ENCODE results near the gene PHACTR2.
"Not testable (repeated sequence)": the region's sequence is repeated elsewhere in the genome, so short reads cannot be mapped to it uniquely, and the experiment has no call there.

PHACTR2 gene

DNA sequence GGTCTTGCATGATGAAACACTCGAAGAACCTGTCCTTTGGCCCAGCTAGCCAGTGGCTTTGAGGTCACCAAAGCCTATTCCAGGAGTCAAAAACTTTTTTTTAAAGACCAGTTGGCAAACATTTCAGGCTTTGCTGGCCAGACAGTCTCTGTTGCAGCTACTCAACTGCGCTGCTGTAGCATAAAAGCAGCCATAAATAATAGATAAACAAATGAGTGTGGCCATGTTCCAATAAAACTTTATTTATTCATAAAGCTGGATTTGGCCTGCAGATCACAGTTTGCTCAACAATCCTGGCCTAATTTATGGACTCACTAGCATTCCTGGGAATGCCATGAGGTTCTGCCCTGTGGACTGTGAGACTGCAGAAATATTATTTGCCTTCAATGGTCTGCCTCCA is 96.6 kb downstream of the PHACTR2 start:
- Histone ChIP-seq H3K36me3 (ENCODE audit: insufficient read depth, low read length) (peaks cover 32% of the 10 kb centered on the region), H3K4me1 (ENCODE audit: insufficient read depth, low read length) (no peaks in the 10 kb centered on the region), H3K9me3 (ENCODE audit: low read length) (no peaks in the 10 kb centered on the region), H2AFZ (ENCODE audit: low read depth, low read length) (no peak overlapping the region), H3K4me3 (ENCODE audit: low read length) (no peak overlapping the region), H3K27me3 (ENCODE audit: insufficient read depth, low read length) (no peaks in the 10 kb centered on the region)

DNA sequence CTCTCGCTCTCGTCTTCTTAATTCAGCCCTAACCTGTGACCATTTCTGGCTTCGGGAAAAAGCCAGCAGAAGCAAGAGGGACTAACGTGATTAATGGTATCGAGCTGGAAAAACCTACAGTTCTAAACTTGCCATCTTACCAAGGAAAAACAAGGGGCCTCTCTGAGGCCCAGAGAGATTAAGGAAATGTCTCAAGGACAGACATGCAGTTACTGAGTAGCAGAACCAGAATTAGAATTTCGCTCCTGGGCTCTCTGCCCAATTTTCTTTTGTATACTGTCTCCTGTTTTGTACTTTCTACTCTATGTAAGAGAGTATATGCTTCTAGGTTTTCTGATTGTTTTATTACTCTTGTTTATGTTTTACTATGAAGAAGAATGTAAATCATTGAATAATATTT is 97.6 kb downstream of the PHACTR2 start:
- H3K9me3 ChIP-seq (ENCODE audit: low read length), result no peaks in the 10 kb centered on the region
- no peaks in the 10 kb centered on the region for H3K4me1 ChIP-seq (ENCODE audit: insufficient read depth, low read length)
- H3K27me3 ChIP-seq (ENCODE audit: insufficient read depth, low read length), result no peaks in the 10 kb centered on the region
- H2AFZ ChIP-seq (ENCODE audit: low read depth, low read length), result no peak overlapping the region
- peaks cover 34% of the 10 kb centered on the region for H3K36me3 ChIP-seq (ENCODE audit: insufficient read depth, low read length)
- H3K4me3 ChIP-seq (ENCODE audit: low read length), result no peak overlapping the region

DNA sequence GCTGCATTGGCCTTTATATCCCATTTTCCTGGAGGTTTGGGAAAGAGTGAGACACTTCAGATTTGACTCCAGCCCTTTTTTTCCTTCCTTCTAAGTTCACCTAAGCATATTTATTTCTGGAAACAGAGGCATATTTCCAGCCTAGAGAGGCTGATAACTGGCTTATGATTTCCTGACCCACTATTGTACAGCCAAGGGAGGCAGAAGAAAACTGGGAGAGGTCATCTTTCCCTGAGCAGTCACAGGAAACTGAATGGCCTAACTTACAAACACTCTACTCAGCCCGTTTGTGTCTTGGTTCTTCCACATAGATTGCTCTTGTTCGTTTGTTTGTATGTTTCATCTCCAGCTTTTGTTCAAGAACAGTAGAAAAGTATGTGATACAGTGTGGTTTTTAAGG is 101.2 kb downstream of the PHACTR2 start:
- no peaks in the 10 kb centered on the region for H3K9me3 ChIP-seq (ENCODE audit: low read length)
- no peaks in the 10 kb centered on the region for H3K4me1 ChIP-seq (ENCODE audit: insufficient read depth, low read length)
- H3K27me3 ChIP-seq (ENCODE audit: insufficient read depth, low read length), result no peaks in the 10 kb centered on the region
- H2AFZ ChIP-seq (ENCODE audit: low read depth, low read length), result no peak overlapping the region
- no peak overlapping the region for H3K4me3 ChIP-seq (ENCODE audit: low read length)
- peaks cover 34% of the 10 kb centered on the region for H3K36me3 ChIP-seq (ENCODE audit: insufficient read depth, low read length)

DNA sequence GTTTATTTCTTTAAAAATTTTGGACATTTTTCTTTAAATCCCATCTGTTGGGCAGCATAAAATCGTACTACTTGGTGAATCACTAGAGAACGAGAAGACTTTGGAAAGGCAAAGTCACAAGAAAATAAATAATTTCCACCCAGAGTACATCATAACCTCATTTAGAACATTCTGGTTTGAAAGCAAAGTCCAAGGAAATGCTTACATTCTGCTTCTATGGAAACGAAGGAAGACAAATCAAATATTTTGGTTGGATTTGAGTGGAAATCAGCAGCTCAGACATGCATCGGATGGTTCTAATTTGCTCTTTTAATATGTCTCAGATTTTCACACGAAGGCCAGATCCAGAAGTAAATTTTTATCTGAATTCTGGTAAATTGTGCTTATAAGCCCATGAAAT is 104.7 kb downstream of the PHACTR2 start:
- Histone ChIP-seq H3K27me3 (ENCODE audit: insufficient read depth, low read length) (no peaks in the 10 kb centered on the region), H3K4me3 (ENCODE audit: low read length) (no peak overlapping the region), H2AFZ (ENCODE audit: low read depth, low read length) (no peak overlapping the region), H3K4me1 (ENCODE audit: insufficient read depth, low read length) (no peaks in the 10 kb centered on the region), H3K9me3 (ENCODE audit: low read length) (peaks cover 5% of the 10 kb centered on the region), H3K36me3 (ENCODE audit: insufficient read depth, low read length) (peaks cover 17% of the 10 kb centered on the region)

DNA sequence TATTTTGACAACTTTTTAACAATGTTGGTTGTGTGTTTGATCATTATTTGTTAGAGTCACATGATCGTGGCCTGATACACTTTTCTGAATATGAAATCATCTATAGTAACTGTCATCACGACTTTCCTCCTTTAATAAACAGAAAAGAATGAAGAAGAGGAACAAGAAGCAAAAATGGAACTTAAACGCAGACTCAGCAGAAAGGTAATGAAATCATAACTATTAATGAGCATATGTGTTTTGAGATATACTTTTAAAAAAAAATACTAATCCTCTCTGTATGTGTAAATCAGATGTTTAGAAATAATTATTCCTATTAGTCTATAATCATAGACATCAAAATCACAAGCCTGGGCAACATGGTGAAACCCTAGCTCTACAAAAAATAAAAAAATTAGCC is 105.3 kb downstream of the PHACTR2 start:
- peaks cover 5% of the 10 kb centered on the region for H3K9me3 ChIP-seq (ENCODE audit: low read length)
- H3K36me3 ChIP-seq (ENCODE audit: insufficient read depth, low read length), result peaks cover 17% of the 10 kb centered on the region
- no peaks in the 10 kb centered on the region for H3K4me1 ChIP-seq (ENCODE audit: insufficient read depth, low read length)
- H3K4me3 ChIP-seq (ENCODE audit: low read length), result no peak overlapping the region
- no peaks in the 10 kb centered on the region for H3K27me3 ChIP-seq (ENCODE audit: insufficient read depth, low read length)
- no peak overlapping the region for H2AFZ ChIP-seq (ENCODE audit: low read depth, low read length)

DNA sequence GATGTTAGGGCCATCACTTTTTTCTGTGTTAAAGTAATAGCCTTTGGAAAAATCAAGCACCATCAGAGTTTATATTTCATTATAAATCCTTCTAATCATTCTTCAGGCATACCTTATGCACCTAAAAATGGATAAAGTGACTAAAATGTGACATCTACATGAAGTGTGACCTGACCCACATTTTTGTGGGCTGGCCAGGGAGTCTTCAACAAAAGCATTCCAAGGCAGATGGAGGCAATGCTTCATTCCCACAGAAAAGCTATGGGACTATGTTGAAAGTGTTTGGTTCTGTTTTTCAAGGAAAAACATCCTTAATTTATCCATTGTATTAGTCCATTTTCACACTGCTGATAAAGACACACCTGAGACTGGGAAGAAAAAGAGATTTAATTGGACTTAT is 106.6 kb downstream of the PHACTR2 start:
- Histone ChIP-seq H3K27me3 (ENCODE audit: insufficient read depth, low read length) (no peaks in the 10 kb centered on the region), H3K36me3 (ENCODE audit: insufficient read depth, low read length) (peaks cover 17% of the 10 kb centered on the region), H3K4me3 (ENCODE audit: low read length) (no peak overlapping the region), H3K4me1 (ENCODE audit: insufficient read depth, low read length) (no peaks in the 10 kb centered on the region), H2AFZ (ENCODE audit: low read depth, low read length) (no peak overlapping the region), H3K9me3 (ENCODE audit: low read length) (peaks cover 5% of the 10 kb centered on the region)

DNA sequence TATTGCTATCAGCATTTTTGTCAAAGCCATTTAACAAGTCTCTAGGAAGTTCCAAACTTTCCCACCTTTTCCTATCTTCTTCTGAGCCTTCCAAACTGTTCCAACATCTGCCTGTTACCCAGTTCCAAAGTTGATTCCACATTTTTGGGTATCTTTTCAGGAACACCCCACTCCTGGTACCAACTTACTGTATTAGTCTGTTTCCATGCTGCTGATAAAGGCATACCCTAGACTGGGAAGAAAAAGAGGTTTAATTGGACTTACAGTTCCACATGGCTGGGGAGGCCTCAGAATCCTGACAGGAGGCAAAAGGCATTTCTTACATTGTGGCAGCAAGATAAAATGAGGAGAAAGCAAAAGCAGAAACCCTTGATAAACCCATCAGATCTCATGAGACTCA is 108.6 kb downstream of the PHACTR2 start:
- H2AFZ ChIP-seq (ENCODE audit: low read depth, low read length); H3K27me3 ChIP-seq (ENCODE audit: insufficient read depth, low read length); H3K4me3 ChIP-seq (ENCODE audit: low read length); H3K4me1 ChIP-seq (ENCODE audit: insufficient read depth, low read length); H3K9me3 ChIP-seq (ENCODE audit: low read length): not testable (repeated sequence)
- H3K36me3 ChIP-seq (ENCODE audit: insufficient read depth, low read length), result peaks cover 17% of the 10 kb centered on the region

DNA sequence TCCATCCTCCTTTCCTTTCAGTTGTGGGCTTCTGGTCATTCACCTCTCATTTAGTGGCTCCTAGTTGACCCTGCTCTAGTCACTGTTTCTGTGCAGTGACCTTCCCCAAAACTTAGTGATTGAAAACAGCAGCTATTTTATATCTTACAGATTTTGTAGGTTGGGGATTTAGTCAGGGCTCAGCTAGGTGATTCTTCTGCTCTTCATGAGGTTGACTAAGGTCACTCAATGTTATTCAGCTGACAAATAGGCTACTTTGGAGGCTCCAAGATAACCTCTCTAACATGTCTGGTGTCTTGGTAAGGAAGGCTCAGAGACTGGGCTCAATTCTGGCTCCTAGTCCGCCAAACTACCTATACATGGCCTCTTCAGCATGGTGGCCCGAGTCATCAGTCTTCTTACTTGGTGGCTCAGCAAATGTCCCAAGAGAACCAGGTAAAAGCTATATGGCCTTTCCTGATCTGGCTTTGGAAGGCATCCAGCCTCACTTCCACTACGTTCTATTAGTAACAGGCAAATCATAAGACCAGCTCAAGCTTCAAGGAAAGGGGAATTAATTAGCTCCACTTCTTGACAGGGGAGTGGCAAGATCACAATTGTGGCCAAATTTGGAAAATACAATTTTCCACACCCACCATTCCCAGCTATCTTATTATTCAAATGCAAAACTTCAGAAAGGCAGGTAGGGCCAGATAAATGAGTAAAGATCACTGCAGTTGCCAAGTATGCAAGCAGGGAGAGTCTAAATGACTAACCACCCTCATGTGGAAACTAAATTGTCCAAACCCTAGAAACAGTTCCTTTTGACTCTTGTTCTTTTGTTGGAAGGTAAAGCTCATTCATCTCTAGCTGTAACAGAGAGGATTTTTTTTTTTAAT is 114.9 kb downstream of the PHACTR2 start:
- H3K36me3 ChIP-seq (ENCODE audit: insufficient read depth, low read length), result peaks cover 14% of the 10 kb centered on the region
- H2AFZ ChIP-seq (ENCODE audit: low read depth, low read length), result no peak overlapping the region
- no peaks in the 10 kb centered on the region for H3K9me3 ChIP-seq (ENCODE audit: low read length)
- H3K4me1 ChIP-seq (ENCODE audit: insufficient read depth, low read length), result no peaks in the 10 kb centered on the region
- no peaks in the 10 kb centered on the region for H3K27me3 ChIP-seq (ENCODE audit: insufficient read depth, low read length)
- no peak overlapping the region for H3K4me3 ChIP-seq (ENCODE audit: low read length)

DNA sequence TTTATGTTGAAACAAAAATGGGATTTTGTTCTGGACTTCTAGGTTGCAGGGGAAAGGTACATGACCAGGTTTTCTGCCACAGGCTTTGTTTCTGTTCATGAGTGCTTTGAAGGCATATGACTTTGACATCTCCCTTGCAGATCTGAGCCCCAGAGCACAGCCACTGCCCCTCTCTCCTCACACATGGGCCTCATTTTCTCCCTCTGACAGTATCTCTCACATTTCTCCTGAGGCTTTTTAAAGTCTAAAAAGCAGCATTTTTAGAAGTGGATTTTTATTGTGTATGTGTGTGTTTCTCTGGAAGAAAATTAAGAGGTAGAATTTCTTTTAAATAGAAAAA is 115.5 kb downstream of the PHACTR2 start:
- Histone ChIP-seq H3K36me3 (ENCODE audit: insufficient read depth, low read length) (peaks cover 14% of the 10 kb centered on the region), H3K4me3 (ENCODE audit: low read length) (no peak overlapping the region), H2AFZ (ENCODE audit: low read depth, low read length) (no peak overlapping the region), H3K4me1 (ENCODE audit: insufficient read depth, low read length) (no peaks in the 10 kb centered on the region), H3K9me3 (ENCODE audit: low read length) (no peaks in the 10 kb centered on the region), H3K27me3 (ENCODE audit: insufficient read depth, low read length) (no peaks in the 10 kb centered on the region)

DNA sequence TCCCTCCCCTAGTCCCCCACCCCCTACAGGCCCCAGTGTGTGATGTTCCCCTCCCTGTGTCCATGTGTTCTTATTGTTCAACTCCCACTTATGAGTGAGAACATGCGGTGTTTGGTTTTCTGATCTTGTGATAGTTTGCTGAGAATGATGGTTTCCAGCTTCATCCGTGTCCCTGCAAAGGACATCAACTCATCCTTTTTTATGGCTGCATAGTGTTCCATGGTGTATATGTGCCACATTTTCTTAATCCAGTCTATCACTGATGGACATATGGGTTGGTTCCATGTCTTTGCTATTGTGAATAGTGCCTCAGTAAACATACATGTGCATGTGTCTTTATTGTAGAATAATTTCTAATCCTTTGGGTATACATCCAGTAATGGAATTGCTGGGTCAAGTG is 118.8 kb downstream of the PHACTR2 start:
- not testable (repeated sequence) for H3K4me1 ChIP-seq (ENCODE audit: insufficient read depth, low read length); H3K36me3 ChIP-seq (ENCODE audit: insufficient read depth, low read length); H2AFZ ChIP-seq (ENCODE audit: low read depth, low read length); H3K4me3 ChIP-seq (ENCODE audit: low read length); H3K27me3 ChIP-seq (ENCODE audit: insufficient read depth, low read length); H3K9me3 ChIP-seq (ENCODE audit: low read length)

DNA sequence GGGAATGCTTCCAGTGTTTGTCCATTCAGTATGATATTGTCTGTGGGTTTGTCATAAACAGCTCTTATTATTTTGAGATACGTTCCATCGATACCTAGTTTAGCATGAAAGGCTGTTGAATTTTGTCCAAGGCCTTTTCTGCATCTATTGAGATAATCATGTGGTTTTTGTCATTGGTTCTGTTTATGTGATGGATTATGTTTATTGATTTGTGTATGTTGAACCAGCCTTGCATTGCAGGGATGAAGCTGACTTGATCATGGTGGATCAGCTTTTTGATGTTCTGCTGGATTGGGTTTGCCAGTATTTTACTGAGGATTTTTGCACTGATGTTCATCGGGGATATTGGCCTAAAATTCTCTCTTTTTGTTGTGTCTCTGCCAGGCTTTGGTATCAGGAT is 120.7 kb downstream of the PHACTR2 start:
- not testable (repeated sequence) for H3K9me3 ChIP-seq (ENCODE audit: low read length); H3K36me3 ChIP-seq (ENCODE audit: insufficient read depth, low read length); H3K4me1 ChIP-seq (ENCODE audit: insufficient read depth, low read length); H3K4me3 ChIP-seq (ENCODE audit: low read length); H2AFZ ChIP-seq (ENCODE audit: low read depth, low read length); H3K27me3 ChIP-seq (ENCODE audit: insufficient read depth, low read length)

DNA sequence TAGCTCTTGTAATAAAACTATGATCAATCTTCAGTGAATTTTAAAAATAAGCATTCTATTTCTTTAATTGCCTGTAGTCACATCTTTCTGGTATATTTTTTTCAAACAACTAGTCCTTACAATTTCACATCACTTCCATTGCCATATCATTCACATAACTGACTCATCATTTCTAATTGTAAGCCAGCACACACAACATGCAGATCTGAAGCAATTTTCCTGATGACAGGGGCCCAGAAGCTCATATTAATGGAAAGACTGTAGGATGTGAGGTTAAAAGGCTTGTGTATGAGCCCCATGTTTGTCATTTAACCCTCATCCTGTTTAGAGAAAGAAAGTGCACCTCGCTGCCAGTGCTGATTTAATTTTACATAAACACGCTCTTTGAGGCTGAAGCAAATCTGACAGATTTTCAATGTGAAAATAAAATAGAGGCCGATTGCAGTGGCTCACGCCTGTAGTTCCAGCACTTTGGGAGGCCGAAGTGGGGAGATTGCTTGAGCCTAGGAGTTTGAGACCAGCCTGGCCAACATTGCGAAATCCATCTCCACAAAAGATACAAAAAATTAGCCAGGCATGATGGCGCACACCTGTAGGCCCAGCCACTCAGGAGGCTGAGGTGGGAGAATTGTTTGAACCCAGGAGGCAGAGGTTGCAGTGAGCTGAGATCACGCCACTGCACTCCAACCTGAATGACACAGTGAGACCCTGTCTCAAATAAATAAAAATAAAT is 125.2 kb downstream of the PHACTR2 start:
- Histone ChIP-seq H3K4me3 (ENCODE audit: low read length) (no peak overlapping the region), H2AFZ (ENCODE audit: low read depth, low read length) (no peak overlapping the region), H3K9me3 (ENCODE audit: low read length) (peaks cover 1% of the 10 kb centered on the region), H3K4me1 (ENCODE audit: insufficient read depth, low read length) (no peaks in the 10 kb centered on the region), H3K36me3 (ENCODE audit: insufficient read depth, low read length) (peaks cover 3% of the 10 kb centered on the region), H3K27me3 (ENCODE audit: insufficient read depth, low read length) (no peaks in the 10 kb centered on the region)

DNA sequence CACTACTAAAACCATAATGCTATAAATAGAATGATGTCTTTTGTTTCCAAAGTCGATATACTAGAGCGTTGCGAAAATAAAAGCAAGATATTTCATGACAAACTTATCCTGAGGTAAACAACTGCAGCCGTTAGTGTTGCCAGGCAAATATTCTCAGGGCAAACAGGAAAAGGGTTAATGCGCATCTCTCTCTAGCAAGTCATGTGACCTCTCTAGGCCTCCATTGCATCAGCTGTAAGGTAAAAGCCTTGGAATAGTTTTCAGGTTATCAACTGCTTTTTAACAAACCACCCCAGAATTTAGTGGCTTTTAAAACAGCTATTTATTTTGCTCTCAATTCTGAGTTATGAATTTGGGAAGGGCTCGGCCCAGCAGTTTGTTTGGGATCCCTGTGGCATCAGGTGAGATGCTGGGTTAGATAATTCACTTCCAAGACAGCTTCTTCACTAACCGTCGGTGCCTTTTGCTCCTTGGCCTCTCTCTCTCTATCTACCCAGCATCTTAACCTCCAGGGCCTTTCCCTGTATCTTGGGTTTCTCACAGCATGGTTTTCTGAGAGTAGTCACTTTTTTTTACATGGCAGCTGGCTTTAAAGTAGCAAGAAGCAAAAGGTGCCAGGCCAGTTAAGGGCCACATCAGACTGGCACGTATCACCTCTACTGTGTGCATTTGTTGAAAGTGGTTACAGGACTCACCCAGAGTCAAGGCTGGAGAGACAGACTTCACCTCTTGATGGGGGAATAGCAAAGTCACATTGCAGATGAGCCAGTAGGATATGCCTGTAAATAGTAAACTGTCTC is 126.2 kb downstream of the PHACTR2 start:
- H3K4me1 ChIP-seq (ENCODE audit: insufficient read depth, low read length), result no peaks in the 10 kb centered on the region

More for the DNA sequence above, 126.2 kb downstream of the PHACTR2 start:
- no peak overlapping the region for H3K4me3 ChIP-seq (ENCODE audit: low read length)
- no peak overlapping the region for H2AFZ ChIP-seq (ENCODE audit: low read depth, low read length)
- H3K9me3 ChIP-seq (ENCODE audit: low read length), result peaks cover 1% of the 10 kb centered on the region
- peaks cover 7% of the 10 kb centered on the region for H3K36me3 ChIP-seq (ENCODE audit: insufficient read depth, low read length)
- no peaks in the 10 kb centered on the region for H3K27me3 ChIP-seq (ENCODE audit: insufficient read depth, low read length)
